Neuronal stem cell (in vitro differentiated cells): ENCODE data around the gene DZANK1.

ENCODE experiments used
- DNase-seq: peaks from one replicate; pipeline ENCODE4 v3.0.0-alpha.2; 2013; ENCODE audit warnings: low spot score
- H2AFZ ChIP-seq: one replicate; pipeline ENCODE4 v1.6.1; 2013; ENCODE audit warnings: mild to moderate bottlenecking, low read length, inconsistent platforms
- H2AK5ac ChIP-seq: 2 replicates; pipeline ENCODE4 v1.6.1; 2013; ENCODE audit warnings: low read depth, mild to moderate bottlenecking, inconsistent platforms, low read length, moderate library complexity, mixed read lengths
- H2BK120ac ChIP-seq: 2 replicates; pipeline ENCODE4 v1.6.1; 2013; ENCODE audit warnings: low read depth, mild to moderate bottlenecking, inconsistent platforms, low read length, moderate library complexity, mixed read lengths
- H2BK12ac ChIP-seq: one replicate; pipeline ENCODE4 v1.6.1; 2013; ENCODE audit warnings: low read length, inconsistent platforms
- H2BK15ac ChIP-seq: 2 replicates; pipeline ENCODE4 v1.6.1; 2013; ENCODE audit warnings: mild to moderate bottlenecking, low read length, inconsistent platforms, mixed read lengths
- H2BK5ac ChIP-seq: one replicate; pipeline ENCODE4 v1.6.1; 2013; ENCODE audit warnings: inconsistent platforms, mild to moderate bottlenecking, low read length, moderate library complexity
- H3K14ac ChIP-seq: one replicate; pipeline ENCODE4 v1.6.1; 2013; ENCODE audit warnings: low read length, inconsistent platforms
- H3K18ac ChIP-seq: 2 replicates; pipeline ENCODE4 v1.6.1; 2013; ENCODE audit warnings: low read length, inconsistent platforms
- H3K23ac ChIP-seq: 2 replicates; pipeline ENCODE4 v1.6.1; 2013; ENCODE audit warnings: low read depth, mild to moderate bottlenecking, mixed read lengths, low read length, inconsistent platforms; ENCODE audit not compliant: poor library complexity
- H3K27ac ChIP-seq: replicated peaks from 3 replicates; pipeline ENCODE4 v1.5.1; 2013; ENCODE audit warnings: low read length, inconsistent platforms
- H3K27me3 ChIP-seq, 3 experiments: 2 replicates each; pipeline ENCODE4 v1.6.1; 2013; ENCODE audit warnings: low read length in 3 of 3, mild to moderate bottlenecking in 2 of 3, inconsistent platforms in 1 of 3, low read depth in 1 of 3, mixed read lengths in 1 of 3, moderate library complexity in 1 of 3; ENCODE audit not compliant: control insufficient read depth in 3 of 3, insufficient read depth in 3 of 3
- H3K36me3 ChIP-seq, 2 donors: replicated peaks in 1 of 2; 2 replicates each; pipeline ENCODE4 v1.6.1; 2013; ENCODE audit warnings: low read length in 2 of 2; ENCODE audit not compliant: control insufficient read depth in 2 of 2, insufficient read depth in 2 of 2
- H3K4ac ChIP-seq: 2 replicates; pipeline ENCODE4 v1.6.1; 2013; ENCODE audit warnings: inconsistent platforms, mild to moderate bottlenecking, low read length, moderate library complexity
- H3K4me1 ChIP-seq, 2 donors: 1 replicate in 1 of 2; 2 replicates in 1 of 2; pipeline ENCODE4 v1.6.1; 2013; ENCODE audit warnings: low read length in 2 of 2, low read depth in 1 of 2; ENCODE audit not compliant: control insufficient read depth in 2 of 2, insufficient read depth in 1 of 2
- H3K4me2 ChIP-seq: one replicate; pipeline ENCODE4 v1.6.1; 2013; ENCODE audit warnings: mild to moderate bottlenecking, low read length, inconsistent platforms; ENCODE audit not compliant: insufficient read depth, poor library complexity, severe bottlenecking
- H3K4me3 ChIP-seq, 2 donors: 2 replicates each; pipeline ENCODE4 v1.5.1; 2013; ENCODE audit warnings: low read length in 2 of 2, mild to moderate bottlenecking in 2 of 2, inconsistent platforms in 1 of 2, moderate library complexity in 1 of 2
- H3K79me1 ChIP-seq: one replicate; pipeline ENCODE4 v1.6.1; 2013; ENCODE audit warnings: low read depth, mild to moderate bottlenecking, inconsistent platforms, low read length, moderate library complexity
- H3K9ac ChIP-seq: one replicate; pipeline ENCODE4 v1.6.1; 2013; ENCODE audit warnings: mild to moderate bottlenecking, low read depth, low read length, inconsistent platforms; ENCODE audit not compliant: poor library complexity
- H3K9me3 ChIP-seq, 2 donors: replicated peaks in 1 of 2; 2 replicates each; pipeline versions ENCODE3 to v1.6.1; 2013; ENCODE audit warnings: low read length in 2 of 2, mild to moderate bottlenecking in 2 of 2, inconsistent platforms in 1 of 2, low read depth in 1 of 2, mixed read lengths in 1 of 2, moderate library complexity in 1 of 2; ENCODE audit not compliant: control insufficient read depth in 2 of 2, insufficient read depth in 1 of 2
- H4K8ac ChIP-seq: one replicate; pipeline ENCODE4 v1.6.1; 2013; ENCODE audit warnings: low read depth, mild to moderate bottlenecking, inconsistent platforms, low read length, moderate library complexity
- H4K91ac ChIP-seq: one replicate; pipeline ENCODE4 v1.6.1; 2013; ENCODE audit warnings: low read length, low read depth, mild to moderate bottlenecking, inconsistent platforms; ENCODE audit not compliant: poor library complexity
- WGBS, 2 donors: extraction: QIAGEN DNeasy Blood & Tissue Kit; methylation state at CpG; one replicate each; pipeline ENCODE4 v1.1.7; 2013; ENCODE audit warnings: missing lambda C conversion rate in 2 of 2, mixed read lengths in 1 of 2; ENCODE audit not compliant: insufficient read length in 2 of 2, insufficient replicate concordance in 1 of 2; ENCODE audit errors: extremely low coverage in 2 of 2; 5-methylcytosine and 5-hydroxymethylcytosine counted together

Gene DZANK1

GRCh38 chr20:18511571-18511970 lies 44.7 kb upstream of the DZANK1 start:
- no peak overlapping the region for H2AFZ ChIP-seq
- no peaks in the 10 kb centered on the region for H3K27me3 ChIP-seq
- H4K91ac ChIP-seq = no peak overlapping the region
- DNase-seq = no peak
- no peak overlapping the region for H3K4me2 ChIP-seq
- no peak overlapping the region for H3K4me3 ChIP-seq
- H2AK5ac ChIP-seq = no peak overlapping the region
- no peak overlapping the region for H3K14ac ChIP-seq
- no peak overlapping the region for H3K27ac ChIP-seq
- no peak overlapping the region for H2BK5ac ChIP-seq
- H3K4me1 ChIP-seq = peaks cover 6% of the 10 kb centered on the region in 2 donors
- no CpG with 5 or more reads among the region's 1 CpG for WGBS, 2 donors
- no peak overlapping the region for H2BK12ac ChIP-seq
- H3K4ac ChIP-seq = no peak overlapping the region
- peaks cover 4% of the 10 kb centered on the region for H3K79me1 ChIP-seq
- H3K36me3 ChIP-seq = peaks cover 12 to 68% of the 10 kb centered on the region in 2 donors
- H4K8ac ChIP-seq = no peak overlapping the region
- H3K9ac ChIP-seq = no peak overlapping the region
- no peak overlapping the region for H2BK15ac ChIP-seq
- no peak overlapping the region for H3K18ac ChIP-seq
- no peak overlapping the region for H2BK120ac ChIP-seq
- peaks cover 0 to 3% of the 10 kb centered on the region in 2 donors for H3K9me3 ChIP-seq
- no peak overlapping the region for H3K23ac ChIP-seq

- H4K8ac ChIP-seq = no peak within 1 kb of the TSS
- H4K91ac ChIP-seq = no peak within 1 kb of the TSS
- H3K4me1 ChIP-seq = peaks cover 6 to 7% of the 10 kb centered on the region in 2 donors
- peaks cover 4% of the 10 kb centered on the region for H3K79me1 ChIP-seq
- no peak within 1 kb of the TSS for H3K4ac ChIP-seq
- no peak within 1 kb of the TSS for H2BK12ac ChIP-seq
- H3K14ac ChIP-seq = no peak within 1 kb of the TSS
- no peaks in the 10 kb centered on the region for H3K9me3 ChIP-seq
- H3K4me2 ChIP-seq = peak within 1 kb of the TSS; percentile 75
- H2AFZ ChIP-seq = peak within 1 kb of the TSS; percentile 92
- H3K36me3 ChIP-seq = peaks cover 5 to 34% of the 10 kb centered on the region in 2 donors
- WGBS, 2 donors = no CpG with 5 or more reads among the region's 69 CpGs
- peak within 1 kb of the TSS; percentile 95 for H3K18ac ChIP-seq
- H3K4me3 ChIP-seq = peak within 1 kb of the TSS; percentile 68 to 90
- H2BK15ac ChIP-seq = no peak within 1 kb of the TSS
- H3K27ac ChIP-seq = peak within 1 kb of the TSS; percentile 97
- H2BK120ac ChIP-seq = no peak within 1 kb of the TSS
- H3K23ac ChIP-seq = peak within 1 kb of the TSS; percentile 76
- H3K27me3 ChIP-seq = peaks cover 0 to 6% (median 0%) of the 10 kb centered on the region in 3 experiments
- no peak within 1 kb of the TSS for H2AK5ac ChIP-seq
- H3K9ac ChIP-seq = peak within 1 kb of the TSS; percentile 87
- peak within 1 kb of the TSS; percentile 67 for H2BK5ac ChIP-seq
- peak; percentile 93 for DNase-seq
Observed at GRCh38 chr20:18507218-18508191, 40.7 kb upstream of the DZANK1 start, which contains the start of gene SEC23B. SEC23B (plus strand) TSS chr20:18507940; CDS start chr20:18510836, 2,896 bp downstream.

GRCh38 chr20:18506744-18507143 lies 39.9 kb upstream of the DZANK1 start:
- Histone ChIP-seq H4K91ac (no peak overlapping the region), H2AFZ (peak overlapping the region; percentile 92), H4K8ac (no peak overlapping the region), H3K79me1 (peaks cover 4% of the 10 kb centered on the region), H2AK5ac (no peak overlapping the region), H3K4ac (no peak overlapping the region), H2BK15ac (no peak overlapping the region), H3K18ac (no peak overlapping the region), H3K4me1 (peaks cover 6 to 7% of the 10 kb centered on the region in 2 donors), H2BK5ac (no peak overlapping the region), H3K4me3 (peak overlapping the region in 1 of 2 donors; percentile 68), H2BK120ac (no peak overlapping the region), H3K27ac (no peak overlapping the region), H3K23ac (no peak overlapping the region), H3K27me3 (peaks cover 0 to 6% (median 0%) of the 10 kb centered on the region in 3 experiments), H3K14ac (no peak overlapping the region), H3K4me2 (peak overlapping the region; percentile 53), H3K9me3 (no peaks in the 10 kb centered on the region), H3K36me3 (peaks cover 5 to 27% of the 10 kb centered on the region in 2 donors), H2BK12ac (no peak overlapping the region), H3K9ac (no peak overlapping the region)
- no peak for DNase-seq
- WGBS, 2 donors = no CpG with 5 or more reads among the region's 8 CpGs

- no peak for DNase-seq
- Histone ChIP-seq H3K14ac (no peak overlapping the region), H3K27ac (no peak overlapping the region), H2AK5ac (no peak overlapping the region), H3K27me3 (peaks cover 0 to 6% (median 0%) of the 10 kb centered on the region in 3 experiments), H3K9me3 (no peaks in the 10 kb centered on the region), H3K36me3 (peaks cover 0 to 5% of the 10 kb centered on the region in 2 donors), H3K4me2 (no peak overlapping the region), H3K9ac (no peak overlapping the region), H2BK120ac (no peak overlapping the region), H4K8ac (no peak overlapping the region), H2BK12ac (no peak overlapping the region), H3K4me3 (no peak overlapping the region), H3K18ac (no peak overlapping the region), H4K91ac (no peak overlapping the region), H3K4ac (no peak overlapping the region), H3K23ac (no peak overlapping the region), H2BK15ac (no peak overlapping the region), H3K79me1 (peaks cover 4% of the 10 kb centered on the region), H2BK5ac (no peak overlapping the region), H2AFZ (peak overlapping the region; percentile 46), H3K4me1 (peaks cover 6 to 7% of the 10 kb centered on the region in 2 donors)
- WGBS, 2 donors = no CpG with 5 or more reads among the region's 31 CpGs
Observed at GRCh38 chr20:18504479-18505060, 37.7 kb upstream of the DZANK1 start.
